ENCODE data around the gene TRMT2A.
A peak's percentile ranks its signal among the peaks of the same experiment; 100 is the strongest.

The TRMT2A gene

GRCh38 chr22:20153945-20154344 is 36.9 kb upstream of the TRMT2A start:
- TF ChIP-seq ZNF223 (tag by site-specific recombination; IDR thresholded peaks at IDR 0.05), result no peak
- no peak for TF ChIP-seq ZNF221 (tag by site-specific recombination; IDR thresholded peaks at IDR 0.05; ENCODE audit: borderline replicate concordance)
- no peak for TF ChIP-seq HIC1 (tag by site-specific recombination; IDR thresholded peaks at IDR 0.05)
- TF ChIP-seq GLIS1 (tag by site-specific recombination; IDR thresholded peaks at IDR 0.05), result peak; percentile 33
- no peak for TF ChIP-seq ZNF561 (tag by site-specific recombination; IDR thresholded peaks at IDR 0.05; ENCODE audit: borderline replicate concordance)
- TF ChIP-seq WT1 (tag by site-specific recombination; IDR thresholded peaks at IDR 0.05), result no peak
- ChIA-PET POLR2A (interaction anchor here (1.3 kb wide), 1 partner anchor 85 kb away, joined by 3 read pairs; no protein-coding TSS in a partner anchor), CTCF (interaction anchor here (0.6 to 6.0 kb wide), 6 partner anchors 85 to 464 kb away, joined by 3 to 64 read pairs (median 3); no protein-coding TSS in a partner anchor)
- Histone ChIP-seq H3K9me3 (ENCODE audit: control insufficient read depth, insufficient read depth, low read depth, low read length) (no peaks in the 10 kb centered on the region), H3K4me1 (ENCODE audit: control insufficient read depth, insufficient read depth, low read length) (no peaks in the 10 kb centered on the region), H3K36me3 (ENCODE audit: control insufficient read depth in 2 of 2, insufficient read depth in 1 of 2, low read length in 2 of 2) (no peaks in the 10 kb centered on the region), H3K4me3 (ENCODE audit: low read depth, low read length) (no peak overlapping the region), H3K27ac (ENCODE audit: extremely low read depth, low read depth, low read length) (no peak overlapping the region)

- CTCF ChIA-PET, result interaction anchor here (1.0 to 6.0 kb wide), 2 partner anchors 9 to 132 kb away, joined by 3 to 64 read pairs; no protein-coding TSS in a partner anchor
- TF ChIP-seq ZNF624 (tag by site-specific recombination; IDR thresholded peaks at IDR 0.05), result no peak
- TF ChIP-seq ZNF366 (tag by site-specific recombination; conservative IDR thresholded peaks at IDR 0.05), result no peak
- TF ChIP-seq ZNF701 (tag by site-specific recombination; IDR thresholded peaks at IDR 0.05), result no peak
- TF ChIP-seq ZBTB20 (tag by site-specific recombination; IDR thresholded peaks at IDR 0.05), result no peak
- no peak for TF ChIP-seq KLF1 (tag by site-specific recombination; IDR thresholded peaks at IDR 0.05)
- TF ChIP-seq ZBTB17 (tag by site-specific recombination; IDR thresholded peaks at IDR 0.05), result no peak
- no peak for TF ChIP-seq ZNF133 (tag by site-specific recombination; IDR thresholded peaks at IDR 0.05)
- no peak for TF ChIP-seq GLI2 (tag by site-specific recombination; IDR thresholded peaks at IDR 0.05; ENCODE audit: borderline replicate concordance, low read depth)
- TF ChIP-seq YY1 (tag by site-specific recombination; IDR thresholded peaks at IDR 0.05), result no peak
- no peak for TF ChIP-seq ZFP69B (tag by site-specific recombination; IDR thresholded peaks at IDR 0.05)
- no peak for TF ChIP-seq ZBTB6 (tag by site-specific recombination; IDR thresholded peaks at IDR 0.05)
- no peak for TF ChIP-seq ZNF510 (tag by site-specific recombination; IDR thresholded peaks at IDR 0.05; ENCODE audit: insufficient replicate concordance)
- no peak for TF ChIP-seq ZSCAN18 (tag by site-specific recombination; IDR thresholded peaks at IDR 0.05)
- no peak for TF ChIP-seq ZNF324 (tag by site-specific recombination; IDR thresholded peaks at IDR 0.05)
- no peaks in the 10 kb centered on the region for H3K9me3 ChIP-seq (ENCODE audit: control insufficient read depth, insufficient read depth, low read depth, low read length)
- no peak overlapping the region for H3K4me3 ChIP-seq (ENCODE audit: low read depth, low read length)
- no peaks in the 10 kb centered on the region for H3K4me1 ChIP-seq (ENCODE audit: control insufficient read depth, insufficient read depth, low read length)
- H3K36me3 ChIP-seq (ENCODE audit: control insufficient read depth in 2 of 2, insufficient read depth in 1 of 2, low read length in 2 of 2), result no peaks in the 10 kb centered on the region
- H3K27ac ChIP-seq (ENCODE audit: extremely low read depth, low read depth, low read length), result no peak overlapping the region
- POLR2A ChIA-PET, result no interaction called here
Observed at GRCh38 chr22:20152464-20152890, 35.5 kb upstream of the TRMT2A start.

All from HEK293 (cell line).